HG03520 (cell line): ENCODE results near the gene PCDHA7.
"Not testable (repeated sequence)": the region's sequence is repeated elsewhere in the genome, so short reads cannot be mapped to it uniquely, and the experiment has no call there.

Source experiments
- ATAC-seq: cut with Tn5 transposase; IDR thresholded peaks from one replicate; pipeline ENCODE4 v1.9.1; 2021; ENCODE audit warnings: mild to moderate bottlenecking, moderate library complexity; ENCODE audit not compliant: unreplicated experiment

The PCDHA7 gene

GRCh38 chr5:140857177-140857986 is 23.3 kb downstream of the PCDHA7 start:
- ATAC-seq, result no peak

- no peak for ATAC-seq
Observed at GRCh38 chr5:140857987-140858240, 23.8 kb downstream of the PCDHA7 start.

- ATAC-seq, result no peak
Observed at GRCh38 chr5:140862441-140863295, 28.6 kb downstream of the PCDHA7 start.

- no peak for ATAC-seq
Observed at GRCh38 chr5:140868721-140869554, 34.9 kb downstream of the PCDHA7 start, which contains the start of gene PCDHA11. Gene PCDHA11, plus strand, starts transcription at chr5:140868957. Its CDS starts 147 bp downstream, at chr5:140869104.

GRCh38 chr5:140869555-140869886 is 35.5 kb downstream of the PCDHA7 start:
- ATAC-seq, result no peak

GRCh38 chr5:140870221-140871201 is 36.4 kb downstream of the PCDHA7 start:
- no peak for ATAC-seq

GRCh38 chr5:140875085-140876065 is 41.3 kb downstream of the PCDHA7 start, which contains the start of gene PCDHA12:
Gene PCDHA12, plus strand, starts transcription at chr5:140875308. Its CDS starts 165 bp downstream, at chr5:140875473.
- ATAC-seq, result no peak

GRCh38 chr5:140876541-140877261 is 42.6 kb downstream of the PCDHA7 start:
- not testable (repeated sequence) for ATAC-seq

- no peak for ATAC-seq
Observed at GRCh38 chr5:140877262-140877581, 43.2 kb downstream of the PCDHA7 start.

GRCh38 chr5:140881889-140882590 is 48.0 kb downstream of the PCDHA7 start, which contains the start of gene PCDHA13:
Gene PCDHA13, plus strand, starts transcription at chr5:140882124. Its CDS starts 145 bp downstream, at chr5:140882269.
- no peak for ATAC-seq

GRCh38 chr5:140882591-140882899 is 48.5 kb downstream of the PCDHA7 start:
- ATAC-seq, result no peak

- ATAC-seq, result no peak
Observed at GRCh38 chr5:140883373-140883772, 49.3 kb downstream of the PCDHA7 start.

- ATAC-seq, result no peak
Observed at GRCh38 chr5:140883927-140884697, 50.0 kb downstream of the PCDHA7 start.
